Upper lobe of left lung (tissue), 4 donors: ENCODE measurements around the gene FAM240A.

Experiments
- EP300 ChIP-seq, 4 donors: sonication (generic); formaldehyde crosslinking; IDR thresholded peaks; one replicate each; pipeline ENCODE4 v1.5.1; 2017; ENCODE audit warnings: antibody characterized with exemption in 4 of 4, control low read depth in 2 of 4
- POLR2A ChIP-seq, 4 donors: fragments of 450-650 bp; IDR thresholded peaks; one replicate each; pipeline ENCODE4 v1.5.1; 2016 to 2017; ENCODE audit warnings: antibody characterized with exemption in 4 of 4, mild to moderate bottlenecking in 2 of 4
- POLR2AphosphoS5 ChIP-seq, 2 donors: sonication (generic); formaldehyde crosslinking; IDR thresholded peaks; one replicate each; pipeline ENCODE4 v1.5.1; 2017; ENCODE audit warnings: antibody characterized with exemption in 2 of 2
- TF ChIP-seq, protein P1 (sequence below), 6 experiments: fragments of 450-650 bp in 4 of 6; fragments of 200-600 bp in 2 of 6; sonication (generic) in 2 of 6; IDR thresholded peaks; one replicate each; pipeline ENCODE4 v1.5.1; 2016 to 2019; ENCODE audit warnings: antibody characterized with exemption in 6 of 6

DNA sequence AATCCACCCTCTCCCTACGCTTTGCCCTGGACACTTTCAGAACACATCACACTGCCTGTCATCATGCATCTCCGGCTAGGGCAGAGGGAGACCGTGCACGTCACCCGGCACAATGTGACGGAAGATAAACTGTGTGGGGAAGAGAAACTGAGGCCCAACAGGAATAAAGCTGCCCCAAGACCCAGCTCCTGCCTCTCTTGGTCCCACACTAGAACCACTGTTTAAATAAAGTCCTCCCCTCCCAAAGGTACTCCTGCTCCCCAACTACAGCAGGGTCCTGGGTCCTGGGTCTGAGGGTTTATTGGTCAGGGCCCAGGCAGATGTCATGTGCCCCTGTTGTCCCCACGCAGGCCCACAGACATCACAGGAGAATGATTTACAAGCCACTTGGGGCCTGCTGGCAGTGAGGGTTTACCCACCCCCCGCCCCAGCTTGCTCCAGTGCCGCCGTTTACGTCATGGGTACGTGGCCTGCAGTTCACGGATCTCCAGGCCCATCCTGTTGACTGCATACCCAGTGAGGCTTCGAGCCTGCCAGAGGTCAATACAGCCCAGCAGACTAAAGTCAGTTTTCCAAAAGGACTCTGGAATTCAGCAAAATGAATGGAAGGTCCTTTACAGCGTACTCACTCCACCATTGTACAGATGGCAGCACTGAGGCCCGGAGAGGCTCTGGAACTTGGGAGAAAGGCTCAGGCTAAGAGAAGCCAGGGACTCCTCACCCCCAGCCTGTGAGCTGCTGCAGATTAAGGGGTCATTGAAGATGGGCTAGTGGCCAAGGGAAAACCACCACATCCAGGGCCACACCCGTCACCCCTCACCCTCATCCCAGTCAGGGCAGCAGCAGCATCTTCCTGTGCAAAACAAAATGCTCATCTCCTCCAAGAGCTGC lies 57.9 kb downstream of the FAM240A start:
- TF ChIP-seq, protein P1, sequence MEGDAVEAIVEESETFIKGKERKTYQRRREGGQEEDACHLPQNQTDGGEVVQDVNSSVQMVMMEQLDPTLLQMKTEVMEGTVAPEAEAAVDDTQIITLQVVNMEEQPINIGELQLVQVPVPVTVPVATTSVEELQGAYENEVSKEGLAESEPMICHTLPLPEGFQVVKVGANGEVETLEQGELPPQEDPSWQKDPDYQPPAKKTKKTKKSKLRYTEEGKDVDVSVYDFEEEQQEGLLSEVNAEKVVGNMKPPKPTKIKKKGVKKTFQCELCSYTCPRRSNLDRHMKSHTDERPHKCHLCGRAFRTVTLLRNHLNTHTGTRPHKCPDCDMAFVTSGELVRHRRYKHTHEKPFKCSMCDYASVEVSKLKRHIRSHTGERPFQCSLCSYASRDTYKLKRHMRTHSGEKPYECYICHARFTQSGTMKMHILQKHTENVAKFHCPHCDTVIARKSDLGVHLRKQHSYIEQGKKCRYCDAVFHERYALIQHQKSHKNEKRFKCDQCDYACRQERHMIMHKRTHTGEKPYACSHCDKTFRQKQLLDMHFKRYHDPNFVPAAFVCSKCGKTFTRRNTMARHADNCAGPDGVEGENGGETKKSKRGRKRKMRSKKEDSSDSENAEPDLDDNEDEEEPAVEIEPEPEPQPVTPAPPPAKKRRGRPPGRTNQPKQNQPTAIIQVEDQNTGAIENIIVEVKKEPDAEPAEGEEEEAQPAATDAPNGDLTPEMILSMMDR (IDR thresholded peaks at IDR 0.05): no peak
- TF ChIP-seq POLR2A (IDR thresholded peaks at IDR 0.05): no peak
- TF ChIP-seq POLR2AphosphoS5 (IDR thresholded peaks at IDR 0.05): no peak
- TF ChIP-seq EP300 (IDR thresholded peaks at IDR 0.05): no peak
